Upper lobe of left lung (tissue), 4 donors: ENCODE measurements around the gene NIN.
"Not testable (repeated sequence)": the region's sequence is repeated elsewhere in the genome, so short reads cannot be mapped to it uniquely, and the experiment has no call there.

Experiments used
- POLR2A ChIP-seq, 4 donors: fragments of 450-650 bp; IDR thresholded peaks; one replicate each; pipeline ENCODE4 v1.5.1; 2016 to 2017; ENCODE audit warnings: antibody characterized with exemption in 4 of 4, mild to moderate bottlenecking in 2 of 4
- TF ChIP-seq, protein P1 (sequence below), 6 experiments: fragments of 450-650 bp in 4 of 6; fragments of 200-600 bp in 2 of 6; sonication (generic) in 2 of 6; IDR thresholded peaks; one replicate each; pipeline ENCODE4 v1.5.1; 2016 to 2019; ENCODE audit warnings: antibody characterized with exemption in 6 of 6

DNA sequence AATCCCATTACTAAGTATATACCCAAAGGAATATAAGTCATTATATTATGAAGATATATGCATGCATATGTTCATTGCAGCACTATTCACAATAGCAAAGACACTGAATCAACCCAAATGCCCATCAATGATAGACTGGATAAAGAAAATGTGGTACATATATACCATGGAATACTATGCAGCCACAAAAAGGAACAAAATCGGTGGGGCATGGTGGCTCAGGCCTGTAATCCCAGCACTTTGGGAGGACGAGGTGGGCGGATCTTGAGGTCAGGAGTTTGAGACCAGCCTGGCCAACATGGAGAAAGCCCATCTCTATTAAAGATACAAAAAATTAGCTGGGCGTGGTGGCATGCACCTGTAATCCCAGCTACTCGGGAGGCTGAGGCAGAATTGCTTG, 15.4 kb downstream of the NIN start:
- TF ChIP-seq POLR2A (IDR thresholded peaks at IDR 0.05) = not testable (repeated sequence)
- TF ChIP-seq, protein P1, sequence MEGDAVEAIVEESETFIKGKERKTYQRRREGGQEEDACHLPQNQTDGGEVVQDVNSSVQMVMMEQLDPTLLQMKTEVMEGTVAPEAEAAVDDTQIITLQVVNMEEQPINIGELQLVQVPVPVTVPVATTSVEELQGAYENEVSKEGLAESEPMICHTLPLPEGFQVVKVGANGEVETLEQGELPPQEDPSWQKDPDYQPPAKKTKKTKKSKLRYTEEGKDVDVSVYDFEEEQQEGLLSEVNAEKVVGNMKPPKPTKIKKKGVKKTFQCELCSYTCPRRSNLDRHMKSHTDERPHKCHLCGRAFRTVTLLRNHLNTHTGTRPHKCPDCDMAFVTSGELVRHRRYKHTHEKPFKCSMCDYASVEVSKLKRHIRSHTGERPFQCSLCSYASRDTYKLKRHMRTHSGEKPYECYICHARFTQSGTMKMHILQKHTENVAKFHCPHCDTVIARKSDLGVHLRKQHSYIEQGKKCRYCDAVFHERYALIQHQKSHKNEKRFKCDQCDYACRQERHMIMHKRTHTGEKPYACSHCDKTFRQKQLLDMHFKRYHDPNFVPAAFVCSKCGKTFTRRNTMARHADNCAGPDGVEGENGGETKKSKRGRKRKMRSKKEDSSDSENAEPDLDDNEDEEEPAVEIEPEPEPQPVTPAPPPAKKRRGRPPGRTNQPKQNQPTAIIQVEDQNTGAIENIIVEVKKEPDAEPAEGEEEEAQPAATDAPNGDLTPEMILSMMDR (IDR thresholded peaks at IDR 0.05) = not testable (repeated sequence)
